GM23248 (cell line): ENCODE data around the gene BPIFA1.

ENCODE experiments used
- EZH2 ChIP-seq: fragments of 200-600 bp; sonication (generic); IDR thresholded peaks from 2 replicates; pipeline ENCODE4 v1.6.1; 2018; ENCODE audit warnings: antibody characterized with exemption, mild to moderate bottlenecking; ENCODE audit not compliant: insufficient read depth, poor library complexity, severe bottlenecking
- EZH2phosphoT487 ChIP-seq: fragments of 200-600 bp; sonication (generic); IDR thresholded peaks from 2 replicates; pipeline ENCODE4 v1.6.1; 2018; ENCODE audit warnings: antibody characterized with exemption, moderate library complexity, mild to moderate bottlenecking, low read depth; ENCODE audit not compliant: insufficient read depth

DNA sequence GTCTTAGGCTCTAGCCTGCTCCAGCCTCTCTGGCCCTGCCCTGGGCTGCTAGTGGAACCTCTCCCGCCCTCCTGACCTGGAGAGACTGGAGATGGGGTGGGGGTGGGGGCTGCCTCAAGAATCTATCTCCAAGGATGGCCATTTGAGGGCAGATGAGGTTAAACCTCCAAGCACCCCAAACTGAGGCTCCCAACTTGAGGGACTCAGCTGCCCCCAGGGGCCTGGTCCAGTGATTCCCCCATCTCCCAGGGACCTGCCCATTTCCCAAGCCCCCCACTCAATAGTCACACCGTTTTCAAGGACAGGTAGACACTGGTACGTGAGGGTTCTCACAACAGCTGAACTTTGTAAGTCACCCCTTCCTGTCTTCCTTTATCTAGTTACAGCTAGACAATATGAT lies 40.1 kb downstream of the BPIFA1 start:
- TF ChIP-seq EZH2 (no peak), EZH2phosphoT487 (no peak)
